A673 (cell line): ENCODE measurements around the gene SIRPD. TPM values are rescaled to one million over a fixed set of nuclear protein-coding genes. Genes with fewer than 3 reads are reported as not detected.

Experiments
- BruUV-seq: library from RNA; stranded (reverse); fragments of 400-500 nt; replicated peaks from 2 replicates; lab custom pipeline; 2021; lab: Mats Ljungman, UMichigan
- CTCF ChIA-PET: fragments of 300-600 bp; sonication (Branson Sonifier 250); formaldehyde crosslinking; loops from one replicate; lab custom pipeline; 2022; ENCODE audit warnings: antibody characterized with exemption; lab: Charles Lee
- POLR2A ChIA-PET: fragments of 300-600 bp; sonication (Branson Sonifier 250); formaldehyde crosslinking; loops from one replicate; lab custom pipeline; 2022; ENCODE audit warnings: antibody characterized with exemption; ENCODE audit not compliant: low non-redundant PET; lab: Charles Lee
- DNase-seq: peaks from one replicate; pipeline ENCODE4 v3.0.0-alpha.2; 2015; ENCODE audit warnings: low spot score
- H3K27ac ChIP-seq: fragments of 200-600 bp; sonication (generic); 2 replicates; pipeline ENCODE4 v1.5.1; 2016; ENCODE audit warnings: mixed run types, low read depth, mild to moderate bottlenecking, mixed read lengths, antibody characterized with exemption, low read length; ENCODE audit not compliant: poor library complexity, severe bottlenecking
- H3K27me3 ChIP-seq: fragments of 200-600 bp; sonication (generic); replicated peaks from 2 replicates; pipeline ENCODE4 v1.6.1; 2017; ENCODE audit warnings: mixed run types, low read depth, mild to moderate bottlenecking, mixed read lengths, antibody characterized with exemption, low read length; ENCODE audit not compliant: insufficient read depth, poor library complexity
- H3K36me3 ChIP-seq: fragments of 200-600 bp; sonication (generic); 2 replicates; pipeline ENCODE4 v1.6.1; 2016; ENCODE audit warnings: mixed run types, mild to moderate bottlenecking, mixed read lengths, antibody characterized with exemption, low read length; ENCODE audit not compliant: insufficient read depth, poor library complexity, severe bottlenecking
- H3K4me1 ChIP-seq: fragments of 200-600 bp; sonication (generic); 2 replicates; pipeline ENCODE4 v1.6.1; 2017; ENCODE audit warnings: mixed run types, mild to moderate bottlenecking, mixed read lengths, antibody characterized with exemption, low read length; ENCODE audit not compliant: insufficient read depth, poor library complexity, severe bottlenecking
- H3K4me3 ChIP-seq: fragments of 200-600 bp; sonication (generic); 2 replicates; pipeline ENCODE4 v1.5.1; 2016; ENCODE audit warnings: low read depth, mixed run types, mild to moderate bottlenecking, mixed read lengths, low read length; ENCODE audit not compliant: poor library complexity, severe bottlenecking
- H3K9me3 ChIP-seq: fragments of 200-600 bp; sonication (generic); 2 replicates; pipeline ENCODE4 v1.6.1; 2016; ENCODE audit warnings: mixed run types, low read depth, mild to moderate bottlenecking, mixed read lengths, antibody characterized with exemption, low read length; ENCODE audit not compliant: poor library complexity, severe bottlenecking
- EZH2 ChIP-seq: fragments of 200-600 bp; sonication (generic); IDR thresholded peaks from 2 replicates; pipeline ENCODE4 v1.6.1; 2017; ENCODE audit warnings: borderline replicate concordance, low read depth, mild to moderate bottlenecking, mixed read lengths, antibody characterized with exemption, low read length; ENCODE audit not compliant: poor library complexity, severe bottlenecking
- intact Hi-C: fragments of 100-400 bp; cut with micrococcal nuclease; formaldehyde crosslinking; loops from one replicate; pipeline ENCODE4 v1.10.0; 2022; ENCODE audit not compliant: unreplicated experiment
- total RNA-seq: library from RNA; stranded (reverse); gene quantifications from 2 replicates; pipeline ENCODE4 v1.2.3, GENCODE V29; 2021
- TF ChIP-seq, protein P1 (sequence below): fragments of 300-800, 200-600 bp; sonication (generic); conservative IDR thresholded peaks from 2 replicates; pipeline ENCODE4 v1.5.1; 2017; ENCODE audit warnings: low read depth, mild to moderate bottlenecking, antibody characterized with exemption, low read length, moderate library complexity, mixed read lengths

The SIRPD gene
- total RNA-seq, 1 experiment from 2014 or later, result not detected

GRCh38 chr20:1539816-1540419, 17.6 kb downstream of the SIRPD start:
- TF ChIP-seq, protein P1, sequence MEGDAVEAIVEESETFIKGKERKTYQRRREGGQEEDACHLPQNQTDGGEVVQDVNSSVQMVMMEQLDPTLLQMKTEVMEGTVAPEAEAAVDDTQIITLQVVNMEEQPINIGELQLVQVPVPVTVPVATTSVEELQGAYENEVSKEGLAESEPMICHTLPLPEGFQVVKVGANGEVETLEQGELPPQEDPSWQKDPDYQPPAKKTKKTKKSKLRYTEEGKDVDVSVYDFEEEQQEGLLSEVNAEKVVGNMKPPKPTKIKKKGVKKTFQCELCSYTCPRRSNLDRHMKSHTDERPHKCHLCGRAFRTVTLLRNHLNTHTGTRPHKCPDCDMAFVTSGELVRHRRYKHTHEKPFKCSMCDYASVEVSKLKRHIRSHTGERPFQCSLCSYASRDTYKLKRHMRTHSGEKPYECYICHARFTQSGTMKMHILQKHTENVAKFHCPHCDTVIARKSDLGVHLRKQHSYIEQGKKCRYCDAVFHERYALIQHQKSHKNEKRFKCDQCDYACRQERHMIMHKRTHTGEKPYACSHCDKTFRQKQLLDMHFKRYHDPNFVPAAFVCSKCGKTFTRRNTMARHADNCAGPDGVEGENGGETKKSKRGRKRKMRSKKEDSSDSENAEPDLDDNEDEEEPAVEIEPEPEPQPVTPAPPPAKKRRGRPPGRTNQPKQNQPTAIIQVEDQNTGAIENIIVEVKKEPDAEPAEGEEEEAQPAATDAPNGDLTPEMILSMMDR, result no peak
- no peak for TF ChIP-seq EZH2
- ChIA-PET POLR2A (no interaction called here), CTCF (no interaction called here)
- Histone ChIP-seq H3K4me1 (no peaks in the 10 kb centered on the region), H3K9me3 (no peaks in the 10 kb centered on the region), H3K27me3 (no peaks in the 10 kb centered on the region), H3K4me3 (no peak overlapping the region), H3K27ac (no peak overlapping the region), H3K36me3 (no peaks in the 10 kb centered on the region)
- intact Hi-C loops, result no loop called here
- BruUV-seq, result no TSS peak
- no peak for DNase-seq

DNA sequence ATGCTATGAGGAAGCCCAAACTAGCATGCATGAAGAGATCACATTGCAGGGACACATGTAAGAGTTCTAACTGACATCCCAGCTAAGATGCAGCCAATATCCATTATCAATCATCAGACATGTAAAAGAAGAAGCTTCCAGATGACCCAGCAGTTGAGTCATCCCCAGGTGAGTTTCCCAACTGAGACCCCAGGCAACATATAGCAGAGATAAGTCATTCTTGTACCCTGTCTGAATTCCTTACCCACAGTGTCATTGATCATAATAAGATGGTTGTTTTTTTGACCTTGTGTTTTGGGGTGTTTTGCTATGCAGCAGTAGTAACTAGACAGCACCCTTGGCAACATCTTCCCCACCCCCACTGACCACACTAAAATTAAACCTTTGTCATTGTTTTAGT, 18.9 kb downstream of the SIRPD start:
- no peaks in the 10 kb centered on the region for H3K36me3 ChIP-seq
- no TSS peak for BruUV-seq
- ChIA-PET POLR2A (no interaction called here), CTCF (no interaction called here)
- no peaks in the 10 kb centered on the region for H3K4me1 ChIP-seq
- DNase-seq, result no peak
- H3K27me3 ChIP-seq, result no peaks in the 10 kb centered on the region
- H3K4me3 ChIP-seq, result no peak overlapping the region
- H3K27ac ChIP-seq, result no peak overlapping the region
- no peaks in the 10 kb centered on the region for H3K9me3 ChIP-seq
- intact Hi-C loops, result no loop called here
- TF ChIP-seq, protein P1, result no peak
- TF ChIP-seq EZH2, result no peak

GRCh38 chr20:1537731-1538058, 19.8 kb downstream of the SIRPD start:
- no TSS peak for BruUV-seq
- ChIA-PET POLR2A (no interaction called here), CTCF (no interaction called here)
- Histone ChIP-seq H3K4me1 (no peaks in the 10 kb centered on the region), H3K27me3 (no peaks in the 10 kb centered on the region), H3K9me3 (no peaks in the 10 kb centered on the region), H3K27ac (no peak overlapping the region), H3K36me3 (no peaks in the 10 kb centered on the region), H3K4me3 (no peak overlapping the region)
- intact Hi-C loops, result no loop called here
- no peak for DNase-seq
- TF ChIP-seq, protein P1, result no peak
- no peak for TF ChIP-seq EZH2
